ENCODE measurements around the gene TUBGCP6.

DNA sequence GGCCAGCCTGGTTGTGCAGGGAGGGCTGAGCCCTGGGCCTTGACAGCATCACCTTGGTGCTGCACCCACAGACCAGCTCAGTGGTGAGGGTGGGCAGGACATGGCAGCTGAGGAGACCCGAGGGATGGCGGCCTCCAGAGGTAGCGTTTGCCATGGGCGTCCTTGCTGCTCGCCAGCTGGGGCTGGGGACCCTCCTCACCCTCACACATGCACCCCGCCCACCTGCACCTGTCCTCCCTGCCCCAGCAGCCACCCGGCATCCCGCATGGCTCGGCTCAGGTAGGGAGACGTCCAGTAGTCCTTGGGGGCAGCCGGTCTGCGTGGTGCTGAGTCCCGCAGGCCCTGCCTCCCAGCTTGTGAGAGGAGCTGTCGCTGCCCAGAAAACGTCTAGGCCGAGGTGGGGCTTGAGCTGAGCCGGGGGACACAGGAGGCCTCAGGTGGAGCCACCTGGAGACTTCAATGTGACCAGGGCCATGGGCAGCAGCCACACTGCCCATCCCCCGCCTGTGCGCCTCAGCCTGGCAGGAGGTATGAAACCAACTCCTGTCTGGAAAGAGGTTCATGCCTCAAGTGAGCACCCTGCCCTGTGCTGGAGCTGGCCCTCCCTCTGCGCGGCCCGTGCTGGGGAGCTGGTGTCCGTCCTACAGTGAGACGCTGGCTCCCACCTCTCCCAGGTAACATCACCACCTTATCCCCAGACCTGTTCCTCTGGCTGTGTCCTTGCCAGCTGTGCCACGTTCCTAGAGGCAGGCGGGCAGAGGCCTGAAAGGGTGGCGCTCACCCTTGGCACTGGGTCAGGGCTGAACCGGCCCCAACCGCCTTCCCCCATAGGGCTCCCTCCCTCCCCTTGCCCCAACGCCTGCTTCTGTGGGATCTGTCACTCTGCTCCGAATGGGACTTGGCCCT, 62.4 kb downstream of the TUBGCP6 start:
- TF ChIP-seq, protein P1, sequence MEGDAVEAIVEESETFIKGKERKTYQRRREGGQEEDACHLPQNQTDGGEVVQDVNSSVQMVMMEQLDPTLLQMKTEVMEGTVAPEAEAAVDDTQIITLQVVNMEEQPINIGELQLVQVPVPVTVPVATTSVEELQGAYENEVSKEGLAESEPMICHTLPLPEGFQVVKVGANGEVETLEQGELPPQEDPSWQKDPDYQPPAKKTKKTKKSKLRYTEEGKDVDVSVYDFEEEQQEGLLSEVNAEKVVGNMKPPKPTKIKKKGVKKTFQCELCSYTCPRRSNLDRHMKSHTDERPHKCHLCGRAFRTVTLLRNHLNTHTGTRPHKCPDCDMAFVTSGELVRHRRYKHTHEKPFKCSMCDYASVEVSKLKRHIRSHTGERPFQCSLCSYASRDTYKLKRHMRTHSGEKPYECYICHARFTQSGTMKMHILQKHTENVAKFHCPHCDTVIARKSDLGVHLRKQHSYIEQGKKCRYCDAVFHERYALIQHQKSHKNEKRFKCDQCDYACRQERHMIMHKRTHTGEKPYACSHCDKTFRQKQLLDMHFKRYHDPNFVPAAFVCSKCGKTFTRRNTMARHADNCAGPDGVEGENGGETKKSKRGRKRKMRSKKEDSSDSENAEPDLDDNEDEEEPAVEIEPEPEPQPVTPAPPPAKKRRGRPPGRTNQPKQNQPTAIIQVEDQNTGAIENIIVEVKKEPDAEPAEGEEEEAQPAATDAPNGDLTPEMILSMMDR (IDR thresholded peaks at IDR 0.05), result no peak
- TF ChIP-seq POLR2AphosphoS5 (IDR thresholded peaks at IDR 0.05; ENCODE audit: low read depth, low read length), result no peak
- TF ChIP-seq, protein P2, sequence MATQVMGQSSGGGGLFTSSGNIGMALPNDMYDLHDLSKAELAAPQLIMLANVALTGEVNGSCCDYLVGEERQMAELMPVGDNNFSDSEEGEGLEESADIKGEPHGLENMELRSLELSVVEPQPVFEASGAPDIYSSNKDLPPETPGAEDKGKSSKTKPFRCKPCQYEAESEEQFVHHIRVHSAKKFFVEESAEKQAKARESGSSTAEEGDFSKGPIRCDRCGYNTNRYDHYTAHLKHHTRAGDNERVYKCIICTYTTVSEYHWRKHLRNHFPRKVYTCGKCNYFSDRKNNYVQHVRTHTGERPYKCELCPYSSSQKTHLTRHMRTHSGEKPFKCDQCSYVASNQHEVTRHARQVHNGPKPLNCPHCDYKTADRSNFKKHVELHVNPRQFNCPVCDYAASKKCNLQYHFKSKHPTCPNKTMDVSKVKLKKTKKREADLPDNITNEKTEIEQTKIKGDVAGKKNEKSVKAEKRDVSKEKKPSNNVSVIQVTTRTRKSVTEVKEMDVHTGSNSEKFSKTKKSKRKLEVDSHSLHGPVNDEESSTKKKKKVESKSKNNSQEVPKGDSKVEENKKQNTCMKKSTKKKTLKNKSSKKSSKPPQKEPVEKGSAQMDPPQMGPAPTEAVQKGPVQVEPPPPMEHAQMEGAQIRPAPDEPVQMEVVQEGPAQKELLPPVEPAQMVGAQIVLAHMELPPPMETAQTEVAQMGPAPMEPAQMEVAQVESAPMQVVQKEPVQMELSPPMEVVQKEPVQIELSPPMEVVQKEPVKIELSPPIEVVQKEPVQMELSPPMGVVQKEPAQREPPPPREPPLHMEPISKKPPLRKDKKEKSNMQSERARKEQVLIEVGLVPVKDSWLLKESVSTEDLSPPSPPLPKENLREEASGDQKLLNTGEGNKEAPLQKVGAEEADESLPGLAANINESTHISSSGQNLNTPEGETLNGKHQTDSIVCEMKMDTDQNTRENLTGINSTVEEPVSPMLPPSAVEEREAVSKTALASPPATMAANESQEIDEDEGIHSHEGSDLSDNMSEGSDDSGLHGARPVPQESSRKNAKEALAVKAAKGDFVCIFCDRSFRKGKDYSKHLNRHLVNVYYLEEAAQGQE (IDR thresholded peaks at IDR 0.05; ENCODE audit: insufficient read depth in 1 of 2, low read depth in 2 of 2, low read length in 1 of 2), result no peak
- no peak for TF ChIP-seq TCF7L2 (IDR thresholded peaks at IDR 0.05; ENCODE audit: low read depth, low read length)
- TF ChIP-seq SIN3A (IDR thresholded peaks at IDR 0.05; ENCODE audit: borderline replicate concordance, insufficient read depth, low read depth, low read length), result no peak
